HFF-Myc (cell line): ENCODE data around the gene ZMIZ1.

ENCODE experiments used
- DNase-seq: peaks from one replicate; pipeline ENCODE4 v3.0.0-alpha.2; 2011; ENCODE audit warnings: low read depth; ENCODE audit errors: extremely low read depth
- H3K4me3 ChIP-seq: replicated peaks from 2 replicates; pipeline ENCODE4 v1.5.1; 2011; ENCODE audit warnings: low read depth, mild to moderate bottlenecking, control low read depth, low read length
- CTCF ChIP-seq: IDR thresholded peaks from 2 replicates; pipeline ENCODE4 v1.5.1; 2012; ENCODE audit warnings: mild to moderate bottlenecking, low read depth, low read length, control low read depth; ENCODE audit errors: missing control alignments

The ZMIZ1 gene

GRCh38 chr10:79206300-79207095, 137.7 kb downstream of the ZMIZ1 start:
- no peak for TF ChIP-seq CTCF
- no peak overlapping the region for H3K4me3 ChIP-seq
- no peak for DNase-seq

- no peak for DNase-seq
- TF ChIP-seq CTCF, result no peak
- no peak overlapping the region for H3K4me3 ChIP-seq
These were observed 138.3 kb downstream of the ZMIZ1 start for GRCh38 chr10:79207096-79207357.

GRCh38 chr10:79207726-79208125, 139.0 kb downstream of the ZMIZ1 start:
- TF ChIP-seq CTCF, result no peak
- no peak overlapping the region for H3K4me3 ChIP-seq
- no peak for DNase-seq

- no peak for TF ChIP-seq CTCF
- no peak for DNase-seq
- no peak overlapping the region for H3K4me3 ChIP-seq
These were observed 139.7 kb downstream of the ZMIZ1 start for GRCh38 chr10:79208251-79208983.

- no peak overlapping the region for H3K4me3 ChIP-seq
- TF ChIP-seq CTCF, result no peak
- no peak for DNase-seq
These were observed 140.6 kb downstream of the ZMIZ1 start for GRCh38 chr10:79209340-79209739.

GRCh38 chr10:79209831-79210230, 141.1 kb downstream of the ZMIZ1 start:
- no peak for DNase-seq
- H3K4me3 ChIP-seq, result no peak overlapping the region
- no peak for TF ChIP-seq CTCF

- no peak for DNase-seq
- TF ChIP-seq CTCF, result no peak
- H3K4me3 ChIP-seq, result no peak overlapping the region
These were observed 141.9 kb downstream of the ZMIZ1 start for GRCh38 chr10:79210672-79211071.
